ENCODE data around the gene ZRANB3.

DNA sequence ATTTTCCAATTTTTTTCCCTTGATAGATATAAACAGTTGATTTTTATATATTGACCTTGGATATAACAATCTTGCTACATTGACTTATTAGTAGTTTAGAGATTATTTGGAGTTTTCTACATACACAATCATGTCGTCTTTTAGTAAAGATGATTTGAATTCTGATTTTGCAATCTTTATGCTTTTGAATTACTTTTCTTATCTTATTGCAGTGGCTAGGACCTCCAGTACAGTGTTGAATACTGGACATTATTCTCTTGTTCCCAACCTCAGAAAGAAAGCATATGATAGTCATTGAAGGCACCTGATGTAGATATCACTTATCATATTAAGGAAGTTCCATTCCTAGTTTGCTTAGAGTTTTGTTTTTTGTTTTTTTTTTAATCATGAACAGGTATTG, 388.7 kb downstream of the ZRANB3 start:
- TF ChIP-seq, protein P1, sequence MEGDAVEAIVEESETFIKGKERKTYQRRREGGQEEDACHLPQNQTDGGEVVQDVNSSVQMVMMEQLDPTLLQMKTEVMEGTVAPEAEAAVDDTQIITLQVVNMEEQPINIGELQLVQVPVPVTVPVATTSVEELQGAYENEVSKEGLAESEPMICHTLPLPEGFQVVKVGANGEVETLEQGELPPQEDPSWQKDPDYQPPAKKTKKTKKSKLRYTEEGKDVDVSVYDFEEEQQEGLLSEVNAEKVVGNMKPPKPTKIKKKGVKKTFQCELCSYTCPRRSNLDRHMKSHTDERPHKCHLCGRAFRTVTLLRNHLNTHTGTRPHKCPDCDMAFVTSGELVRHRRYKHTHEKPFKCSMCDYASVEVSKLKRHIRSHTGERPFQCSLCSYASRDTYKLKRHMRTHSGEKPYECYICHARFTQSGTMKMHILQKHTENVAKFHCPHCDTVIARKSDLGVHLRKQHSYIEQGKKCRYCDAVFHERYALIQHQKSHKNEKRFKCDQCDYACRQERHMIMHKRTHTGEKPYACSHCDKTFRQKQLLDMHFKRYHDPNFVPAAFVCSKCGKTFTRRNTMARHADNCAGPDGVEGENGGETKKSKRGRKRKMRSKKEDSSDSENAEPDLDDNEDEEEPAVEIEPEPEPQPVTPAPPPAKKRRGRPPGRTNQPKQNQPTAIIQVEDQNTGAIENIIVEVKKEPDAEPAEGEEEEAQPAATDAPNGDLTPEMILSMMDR (IDR thresholded peaks at IDR 0.05; ENCODE audit: low read depth, low read length), result no peak
- no peak for TF ChIP-seq EZH2phosphoT487 (IDR thresholded peaks at IDR 0.05; ENCODE audit: low read depth)

Data from OCI-LY3 (cell line).